Measurements from ENCODE around the gene C11orf68.
A peak's percentile ranks its signal among the peaks of the same experiment; 100 is the strongest.

The C11orf68 gene

GRCh38 chr11:65944767-65945166, 25.9 kb upstream of the C11orf68 start:
- no peak for DNase-seq (ENCODE audit: low read depth in 3 of 3, low spot score in 1 of 3)

GRCh38 chr11:65944191-65944590, 25.3 kb upstream of the C11orf68 start:
- no peak for DNase-seq (ENCODE audit: low read depth in 3 of 3, low spot score in 1 of 3)

- no peak for DNase-seq (ENCODE audit: low read depth in 3 of 3, low spot score in 1 of 3)
These were observed 23.7 kb upstream of the C11orf68 start for GRCh38 chr11:65942531-65942930.

- DNase-seq (ENCODE audit: low read depth in 3 of 3, low spot score in 1 of 3): no peak
These were observed 23.0 kb upstream of the C11orf68 start for GRCh38 chr11:65941720-65942310.

GRCh38 chr11:65937766-65938165, 18.9 kb upstream of the C11orf68 start:
- no peak for DNase-seq (ENCODE audit: low read depth in 3 of 3, low spot score in 1 of 3)

GRCh38 chr11:65934014-65934413, 15.2 kb upstream of the C11orf68 start:
- no peak for DNase-seq (ENCODE audit: low read depth in 3 of 3, low spot score in 1 of 3)

- DNase-seq (ENCODE audit: low read depth in 3 of 3, low spot score in 1 of 3): no peak
These were observed 13.7 kb upstream of the C11orf68 start for GRCh38 chr11:65932558-65932919.

- no peak for DNase-seq (ENCODE audit: low read depth in 3 of 3, low spot score in 1 of 3)
These were observed 13.1 kb upstream of the C11orf68 start for GRCh38 chr11:65931773-65932557.

GRCh38 chr11:65928667-65929066, 9.8 kb upstream of the C11orf68 start:
- no peak for DNase-seq (ENCODE audit: low read depth in 3 of 3, low spot score in 1 of 3)

- peak; percentile 40 to 52 (median 50) for DNase-seq (ENCODE audit: low read depth in 3 of 3, low spot score in 1 of 3)
These were observed 9.1 kb upstream of the C11orf68 start for GRCh38 chr11:65927904-65928397.

GRCh38 chr11:65925397-65925796, 6.5 kb upstream of the C11orf68 start:
- no peak for DNase-seq (ENCODE audit: low read depth in 3 of 3, low spot score in 1 of 3)

GRCh38 chr11:65922565-65922964, 3.7 kb upstream of the C11orf68 start:
- no peak for DNase-seq (ENCODE audit: low read depth in 3 of 3, low spot score in 1 of 3)

- DNase-seq (ENCODE audit: low read depth in 3 of 3, low spot score in 1 of 3): no peak
These were observed 3.0 kb upstream of the C11orf68 start for GRCh38 chr11:65921876-65922275.

- DNase-seq (ENCODE audit: low read depth in 3 of 3, low spot score in 1 of 3): no peak
These were observed 2.2 kb upstream of the C11orf68 start for GRCh38 chr11:65921033-65921555.

GRCh38 chr11:65920372-65920802, 1.5 kb upstream of the C11orf68 start:
- no peak for DNase-seq (ENCODE audit: low read depth in 3 of 3, low spot score in 1 of 3)

- peak in 1 of 3 donors; percentile 40 for DNase-seq (ENCODE audit: low read depth in 3 of 3, low spot score in 1 of 3)
These were observed 910 bp upstream of the C11orf68 start for GRCh38 chr11:65919573-65920371.

GRCh38 chr11:65919141-65919572, 295 bp upstream of the C11orf68 start, which contains the start of gene DRAP1:
Gene DRAP1 (plus strand): TSS chr11:65919426. CDS start chr11:65919502, 76 bp downstream.
- DNase-seq (ENCODE audit: low read depth in 3 of 3, low spot score in 1 of 3): peak; percentile 99 to 100 (median 99)

- no peak for DNase-seq (ENCODE audit: low read depth in 3 of 3, low spot score in 1 of 3)
These were observed 1.2 kb downstream of the C11orf68 start for GRCh38 chr11:65917434-65918210.

- DNase-seq (ENCODE audit: low read depth in 3 of 3, low spot score in 1 of 3): no peak
These were observed 1.8 kb downstream of the C11orf68 start for GRCh38 chr11:65917077-65917433.

GRCh38 chr11:65916391-65916790, 2.5 kb downstream of the C11orf68 start:
- DNase-seq (ENCODE audit: low read depth in 3 of 3, low spot score in 1 of 3): no peak

- DNase-seq (ENCODE audit: low read depth in 3 of 3, low spot score in 1 of 3): no peak
These were observed 3.0 kb downstream of the C11orf68 start for GRCh38 chr11:65915821-65916251.

All from stimulated activated CD4-positive, alpha-beta T cell treated with anti-CD3 and anti-CD28 coated beads, TNF-alpha, amount 100 ng/mL, for 1 hour (primary cell).